GM10847 (cell line): Measurements from ENCODE around the gene SUGCT.

Experiments
- POLR2A ChIP-seq: IDR thresholded peaks from 2 replicates; pipeline ENCODE4 v1.6.1; 2011; ENCODE audit not compliant: insufficient read length; ENCODE audit errors: extremely low read depth

Gene SUGCT

DNA sequence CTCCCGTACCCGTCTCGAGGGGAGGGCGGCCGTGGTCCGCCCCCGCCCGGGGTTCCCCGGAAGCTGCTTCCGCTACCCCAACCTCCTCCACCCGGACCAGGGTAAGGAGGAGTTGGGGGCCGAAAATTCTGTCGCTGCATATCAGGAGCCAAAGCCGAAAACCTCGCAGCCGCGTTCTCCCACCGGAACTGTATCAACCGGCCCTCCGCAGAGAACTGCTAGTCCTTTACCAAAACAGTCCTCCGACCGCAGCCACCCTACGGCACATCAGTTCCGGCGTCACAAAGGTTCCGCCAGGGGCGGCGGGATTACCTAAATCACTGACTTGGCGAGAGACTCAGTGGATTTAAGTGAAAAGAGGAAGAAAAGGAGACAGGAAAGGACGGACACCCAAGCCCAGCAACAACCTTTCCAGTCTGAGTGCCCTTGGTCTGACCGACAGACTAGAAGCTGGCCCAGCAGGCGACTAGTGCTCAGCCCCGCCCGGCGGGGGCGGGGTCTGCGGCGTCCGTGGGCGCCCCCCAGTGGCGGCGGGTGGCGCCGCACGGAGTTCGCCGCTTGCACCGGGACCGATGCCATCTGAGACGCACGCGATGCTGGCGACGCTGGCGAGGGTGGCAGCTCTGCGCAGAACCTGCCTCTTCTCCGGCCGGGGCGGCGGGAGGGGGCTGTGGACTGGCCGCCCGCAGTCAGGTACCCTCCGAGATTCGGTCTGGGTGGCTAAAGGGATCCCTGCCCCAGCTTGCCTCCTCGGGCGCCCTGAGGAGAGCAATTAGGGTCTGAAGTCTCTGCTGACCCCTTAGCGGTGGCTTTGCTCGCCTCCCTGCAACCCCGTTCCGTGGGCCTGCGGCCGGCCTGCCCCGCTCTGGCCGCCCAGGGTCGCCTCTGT lies at the start of gene SUGCT, which contains the start of gene MPLKIP:
TSS of gene SUGCT (plus strand) at position 578 of the 889 bp plus-strand sequence.
TSS of gene MPLKIP (minus strand) at position 195 of the 889 bp plus-strand sequence. CDS start at position 140, 55 bp downstream.
- peak; percentile 59 for TF ChIP-seq POLR2A

GRCh38 chr7:40092182-40092581 lies 42.6 kb upstream of the SUGCT start:
- TF ChIP-seq POLR2A: no peak

GRCh38 chr7:40093631-40094350 lies 41.0 kb upstream of the SUGCT start:
- no peak for TF ChIP-seq POLR2A

DNA sequence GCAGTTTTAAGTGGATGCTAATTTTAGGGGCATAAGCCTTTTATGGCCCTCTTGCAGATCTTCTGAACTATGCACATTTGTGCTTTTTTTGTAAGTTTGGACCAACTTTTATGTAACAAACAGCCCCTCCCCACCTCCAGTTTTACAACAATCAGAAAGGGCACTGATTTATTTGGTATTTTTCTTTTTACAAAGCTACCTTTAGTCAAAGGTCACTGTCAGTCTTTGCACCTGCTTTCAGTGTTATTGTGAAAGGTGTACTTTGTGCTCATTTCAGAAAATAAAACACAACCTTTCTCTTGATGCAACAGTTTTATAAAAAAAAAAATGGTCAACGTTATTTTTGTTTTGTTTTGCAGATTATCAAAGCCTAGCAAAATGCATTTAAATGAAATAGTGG lies 39.6 kb upstream of the SUGCT start:
- no peak for TF ChIP-seq POLR2A

GRCh38 chr7:40095695-40096327 lies 39.0 kb upstream of the SUGCT start:
- TF ChIP-seq POLR2A: no peak

DNA sequence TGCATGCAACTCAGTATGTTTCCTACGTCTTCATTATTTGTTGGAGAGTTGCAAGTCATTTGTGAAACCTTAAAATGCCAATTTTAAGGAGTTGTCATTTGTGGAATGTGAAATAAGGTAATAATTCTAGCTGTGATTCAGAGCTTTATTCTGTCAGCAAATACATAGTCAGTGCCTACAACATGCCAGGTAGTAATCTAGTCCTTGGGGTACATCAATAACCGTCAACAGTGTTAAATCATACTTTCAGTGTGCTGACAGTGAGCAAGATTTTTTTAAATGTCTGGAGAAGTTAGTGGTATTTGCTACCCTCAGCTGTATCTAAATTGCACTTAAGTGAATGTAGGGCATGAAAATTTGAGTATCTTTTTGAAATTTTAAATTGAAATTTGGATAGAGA lies 37.1 kb upstream of the SUGCT start:
- TF ChIP-seq POLR2A: no peak

DNA sequence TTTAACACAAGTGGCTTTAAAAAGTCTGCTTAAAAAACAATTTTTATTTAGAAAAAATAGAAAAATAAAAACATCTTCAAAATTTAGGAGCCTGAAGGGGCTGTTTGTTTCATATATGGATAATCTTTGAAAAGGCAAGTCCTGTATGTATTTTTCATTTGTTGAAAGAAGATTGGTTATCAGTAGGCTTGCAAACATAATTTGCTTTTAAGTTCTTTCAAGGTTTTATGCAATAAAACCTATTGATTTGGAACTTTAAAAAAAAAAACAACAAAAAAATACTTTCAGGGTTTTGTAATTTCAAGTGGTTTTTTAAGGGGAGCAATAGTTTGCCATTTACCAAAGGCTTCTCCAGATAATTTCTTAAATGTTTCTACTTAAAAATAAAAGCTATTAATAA lies 36.0 kb upstream of the SUGCT start:
- TF ChIP-seq POLR2A: no peak

DNA sequence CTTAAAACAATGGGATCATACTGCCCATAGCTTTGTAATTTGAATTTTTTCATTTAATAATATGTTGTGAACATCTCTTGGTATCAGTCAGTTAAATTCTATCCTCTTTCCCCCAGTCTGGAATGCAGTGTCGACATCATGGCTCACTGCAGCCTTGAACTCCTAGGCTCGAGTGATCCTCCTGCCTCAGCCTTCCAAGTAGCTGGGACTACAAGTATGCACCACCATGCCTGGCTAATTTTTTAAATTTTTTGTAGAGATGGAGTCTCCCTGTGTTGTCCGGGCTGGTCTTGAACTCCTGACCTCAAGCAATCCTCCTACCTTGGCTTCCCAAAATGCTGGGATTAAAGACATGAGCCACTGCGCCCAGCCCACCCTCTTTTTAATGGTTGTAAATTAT lies 35.0 kb upstream of the SUGCT start:
- no peak for TF ChIP-seq POLR2A

- TF ChIP-seq POLR2A: no peak
Measured at GRCh38 chr7:40101201-40101600, 33.6 kb upstream of the SUGCT start.

DNA sequence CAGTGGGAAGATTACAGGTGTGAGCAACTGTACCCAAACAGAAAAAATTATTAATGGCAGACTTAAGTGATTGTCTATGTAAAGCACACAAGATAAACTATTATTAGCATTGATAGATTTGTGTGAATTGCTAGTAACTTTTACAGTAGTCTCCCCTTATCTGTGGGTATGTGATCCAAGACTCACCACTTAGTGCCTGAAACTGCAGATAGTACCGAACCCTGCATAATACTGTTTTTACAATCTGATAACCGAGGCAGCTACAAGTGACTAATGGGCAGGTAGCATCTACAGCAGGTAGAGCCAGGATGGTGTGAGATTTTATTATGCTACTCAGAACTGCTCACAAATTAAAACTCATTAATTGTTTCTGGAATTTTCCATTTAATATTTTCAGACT lies 31.9 kb upstream of the SUGCT start:
- no peak for TF ChIP-seq POLR2A

DNA sequence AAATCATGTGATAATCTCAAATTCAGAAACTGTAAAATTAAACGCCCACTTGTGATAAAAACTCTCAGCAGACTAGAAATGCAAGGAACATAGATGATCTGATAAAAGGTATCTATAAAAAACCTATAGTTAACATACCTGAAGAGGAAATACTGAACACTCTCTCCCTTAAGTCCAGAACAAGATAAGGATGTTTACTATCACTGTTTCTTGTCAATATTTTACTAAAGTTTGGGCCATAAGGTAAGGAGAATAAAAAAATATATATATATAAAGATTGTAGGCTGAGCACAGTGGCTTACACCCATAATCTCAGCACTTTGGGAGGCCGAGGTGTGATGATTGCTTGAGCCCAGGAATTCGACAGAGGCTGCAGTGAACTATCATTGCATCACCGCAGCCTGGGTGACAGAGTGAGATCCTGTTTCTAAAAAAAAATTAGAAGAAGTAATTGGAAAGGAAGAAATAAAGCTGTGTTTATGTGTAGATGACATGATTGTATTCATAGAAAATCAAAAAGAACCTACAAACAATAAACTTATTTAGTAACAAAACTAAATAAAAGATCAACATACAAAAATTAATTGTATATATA lies 28.8 kb upstream of the SUGCT start:
- TF ChIP-seq POLR2A: no peak

- TF ChIP-seq POLR2A: no peak
Measured at GRCh38 chr7:40115936-40116335, 18.9 kb upstream of the SUGCT start.

DNA sequence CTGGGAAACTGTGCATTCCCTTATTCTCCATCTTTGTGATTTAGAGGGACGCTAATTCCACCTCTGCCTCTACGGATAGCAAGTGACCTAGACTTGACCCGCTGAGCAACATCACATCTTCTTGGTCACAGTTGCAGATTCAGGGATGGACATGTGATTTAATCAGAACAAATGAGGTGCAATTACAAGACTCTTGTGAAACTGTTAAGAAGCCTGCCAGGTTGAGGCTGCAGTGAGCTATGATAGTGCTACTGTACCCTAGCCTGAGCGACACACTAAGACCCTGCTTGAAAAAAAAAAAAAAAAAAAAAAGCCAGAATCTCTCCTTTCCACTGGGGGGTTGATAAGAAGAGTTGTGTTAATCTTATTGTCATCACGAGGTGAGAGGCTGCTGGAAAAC lies 14.8 kb upstream of the SUGCT start:
- no peak for TF ChIP-seq POLR2A

DNA sequence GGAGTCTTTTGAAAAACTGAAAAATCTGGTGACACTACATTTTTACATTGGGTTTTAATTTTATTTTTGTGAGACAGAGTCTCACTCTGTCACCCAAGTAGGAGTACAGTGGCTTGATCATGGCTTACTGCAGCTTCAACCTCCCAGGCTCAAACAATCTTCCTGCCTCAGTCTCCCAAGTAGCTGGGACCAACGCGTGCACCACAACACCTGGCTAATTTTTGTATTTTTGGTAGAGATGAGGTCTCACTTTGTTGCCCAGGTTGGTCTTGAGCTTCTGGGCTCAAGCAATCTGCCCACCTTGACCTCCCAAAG lies 11.9 kb upstream of the SUGCT start:
- no peak for TF ChIP-seq POLR2A
